ENCODE data around the gene RMRP.
A peak's percentile ranks its signal among the peaks of the same experiment; 100 is the strongest.

RMRP gene

GRCh38 chr9:35657546-35658136 is at the start of gene RMRP:
RMRP (minus strand) TSS chr9:35658019.
- ATAC-seq = peak; percentile 95
- TF ChIP-seq TCF4 (CRISPR knock-in tag; IDR thresholded peaks at IDR 0.05; ENCODE audit: borderline replicate concordance) = no peak; the same call in 1 of the 2 replicates
- peak; percentile 39; the same call in 1 of the 2 replicates for TF ChIP-seq ZFP3 (CRISPR knock-in tag; IDR thresholded peaks at IDR 0.05)
- 0 out of 2 replicates have a peak, but pooled peaks have one; percentile 43 for TF ChIP-seq SNAI2 (CRISPR knock-in tag; IDR thresholded peaks at IDR 0.05)

GRCh38 chr9:35706951-35707350 is 49.1 kb upstream of the RMRP start:
- TF ChIP-seq ZNF565 (CRISPR knock-in tag; conservative IDR thresholded peaks at IDR 0.05; ENCODE audit: low read depth) = no peak
- TF ChIP-seq ZNF70 (CRISPR knock-in tag; IDR thresholded peaks at IDR 0.05) = no peak
- TF ChIP-seq ARNTL (CRISPR knock-in tag; IDR thresholded peaks at IDR 0.05; ENCODE audit: borderline replicate concordance, low read depth) = no peak
- TF ChIP-seq CSDC2 (CRISPR knock-in tag; IDR thresholded peaks at IDR 0.05) = no peak
- no peak for TF ChIP-seq TCF4 (CRISPR knock-in tag; IDR thresholded peaks at IDR 0.05; ENCODE audit: borderline replicate concordance)
- TF ChIP-seq ZC3H10 (CRISPR knock-in tag; IDR thresholded peaks at IDR 0.05) = no peak
- TF ChIP-seq, protein P1, sequence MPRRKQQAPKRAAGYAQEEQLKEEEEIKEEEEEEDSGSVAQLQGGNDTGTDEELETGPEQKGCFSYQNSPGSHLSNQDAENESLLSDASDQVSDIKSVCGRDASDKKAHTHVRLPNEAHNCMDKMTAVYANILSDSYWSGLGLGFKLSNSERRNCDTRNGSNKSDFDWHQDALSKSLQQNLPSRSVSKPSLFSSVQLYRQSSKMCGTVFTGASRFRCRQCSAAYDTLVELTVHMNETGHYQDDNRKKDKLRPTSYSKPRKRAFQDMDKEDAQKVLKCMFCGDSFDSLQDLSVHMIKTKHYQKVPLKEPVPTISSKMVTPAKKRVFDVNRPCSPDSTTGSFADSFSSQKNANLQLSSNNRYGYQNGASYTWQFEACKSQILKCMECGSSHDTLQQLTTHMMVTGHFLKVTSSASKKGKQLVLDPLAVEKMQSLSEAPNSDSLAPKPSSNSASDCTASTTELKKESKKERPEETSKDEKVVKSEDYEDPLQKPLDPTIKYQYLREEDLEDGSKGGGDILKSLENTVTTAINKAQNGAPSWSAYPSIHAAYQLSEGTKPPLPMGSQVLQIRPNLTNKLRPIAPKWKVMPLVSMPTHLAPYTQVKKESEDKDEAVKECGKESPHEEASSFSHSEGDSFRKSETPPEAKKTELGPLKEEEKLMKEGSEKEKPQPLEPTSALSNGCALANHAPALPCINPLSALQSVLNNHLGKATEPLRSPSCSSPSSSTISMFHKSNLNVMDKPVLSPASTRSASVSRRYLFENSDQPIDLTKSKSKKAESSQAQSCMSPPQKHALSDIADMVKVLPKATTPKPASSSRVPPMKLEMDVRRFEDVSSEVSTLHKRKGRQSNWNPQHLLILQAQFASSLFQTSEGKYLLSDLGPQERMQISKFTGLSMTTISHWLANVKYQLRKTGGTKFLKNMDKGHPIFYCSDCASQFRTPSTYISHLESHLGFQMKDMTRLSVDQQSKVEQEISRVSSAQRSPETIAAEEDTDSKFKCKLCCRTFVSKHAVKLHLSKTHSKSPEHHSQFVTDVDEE (CRISPR knock-in tag; IDR thresholded peaks at IDR 0.05) = no peak
- TF ChIP-seq, protein P2, sequence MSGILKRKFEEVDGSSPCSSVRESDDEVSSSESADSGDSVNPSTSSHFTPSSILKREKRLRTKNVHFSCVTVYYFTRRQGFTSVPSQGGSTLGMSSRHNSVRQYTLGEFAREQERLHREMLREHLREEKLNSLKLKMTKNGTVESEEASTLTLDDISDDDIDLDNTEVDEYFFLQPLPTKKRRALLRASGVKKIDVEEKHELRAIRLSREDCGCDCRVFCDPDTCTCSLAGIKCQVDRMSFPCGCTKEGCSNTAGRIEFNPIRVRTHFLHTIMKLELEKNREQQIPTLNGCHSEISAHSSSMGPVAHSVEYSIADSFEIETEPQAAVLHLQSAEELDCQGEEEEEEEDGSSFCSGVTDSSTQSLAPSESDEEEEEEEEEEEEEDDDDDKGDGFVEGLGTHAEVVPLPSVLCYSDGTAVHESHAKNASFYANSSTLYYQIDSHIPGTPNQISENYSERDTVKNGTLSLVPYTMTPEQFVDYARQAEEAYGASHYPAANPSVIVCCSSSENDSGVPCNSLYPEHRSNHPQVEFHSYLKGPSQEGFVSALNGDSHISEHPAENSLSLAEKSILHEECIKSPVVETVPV (CRISPR knock-in tag; IDR thresholded peaks at IDR 0.05) = no peak
- ATAC-seq = no peak

DNA sequence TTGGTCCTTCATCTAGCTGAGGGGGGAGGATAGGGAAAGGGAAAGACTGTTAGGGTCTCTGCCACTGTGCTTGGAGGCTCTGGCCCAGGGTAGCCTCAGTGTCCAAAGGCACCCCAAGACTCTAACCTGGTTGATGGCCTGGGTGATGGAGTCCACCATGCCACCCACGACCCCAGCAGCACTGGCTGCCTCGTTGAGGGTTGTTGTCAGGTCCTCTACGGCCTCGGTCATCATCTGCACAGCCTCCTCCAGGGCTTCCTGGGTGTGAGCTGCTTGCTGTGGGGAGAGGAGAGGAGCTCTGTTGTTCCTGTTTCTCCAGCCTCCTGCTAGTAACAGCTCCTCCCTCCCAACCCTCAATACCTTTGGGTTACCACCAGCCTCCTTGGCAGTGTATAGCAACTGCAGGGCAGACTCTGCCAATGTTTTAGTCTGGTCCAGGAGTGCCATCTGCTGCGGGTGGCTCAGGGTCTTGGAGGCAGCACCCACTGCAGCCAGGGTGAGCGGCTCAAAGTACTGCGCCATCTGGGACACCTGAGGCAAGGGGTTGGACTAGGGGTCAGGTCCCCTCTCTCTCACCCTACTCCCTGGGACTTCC is 48.1 kb upstream of the RMRP start:
- no peak for ATAC-seq
- TF ChIP-seq ZNF8 (CRISPR knock-in tag; IDR thresholded peaks at IDR 0.05) (no peak), ZNF565 (CRISPR knock-in tag; conservative IDR thresholded peaks at IDR 0.05; ENCODE audit: low read depth) (no peak), ZNF70 (CRISPR knock-in tag; IDR thresholded peaks at IDR 0.05) (no peak), BACH2 (CRISPR knock-in tag; IDR thresholded peaks at IDR 0.05; ENCODE audit: borderline replicate concordance) (no peak), ZFP3 (CRISPR knock-in tag; IDR thresholded peaks at IDR 0.05) (no peak), ZC3H10 (CRISPR knock-in tag; IDR thresholded peaks at IDR 0.05) (no peak), ZFP30 (CRISPR knock-in tag; IDR thresholded peaks at IDR 0.05) (no peak), RARB (CRISPR knock-in tag; IDR thresholded peaks at IDR 0.05) (no peak), SNAI2 (CRISPR knock-in tag; IDR thresholded peaks at IDR 0.05) (no peak), CSDC2 (CRISPR knock-in tag; IDR thresholded peaks at IDR 0.05) (no peak)
- TF ChIP-seq, protein P3, sequence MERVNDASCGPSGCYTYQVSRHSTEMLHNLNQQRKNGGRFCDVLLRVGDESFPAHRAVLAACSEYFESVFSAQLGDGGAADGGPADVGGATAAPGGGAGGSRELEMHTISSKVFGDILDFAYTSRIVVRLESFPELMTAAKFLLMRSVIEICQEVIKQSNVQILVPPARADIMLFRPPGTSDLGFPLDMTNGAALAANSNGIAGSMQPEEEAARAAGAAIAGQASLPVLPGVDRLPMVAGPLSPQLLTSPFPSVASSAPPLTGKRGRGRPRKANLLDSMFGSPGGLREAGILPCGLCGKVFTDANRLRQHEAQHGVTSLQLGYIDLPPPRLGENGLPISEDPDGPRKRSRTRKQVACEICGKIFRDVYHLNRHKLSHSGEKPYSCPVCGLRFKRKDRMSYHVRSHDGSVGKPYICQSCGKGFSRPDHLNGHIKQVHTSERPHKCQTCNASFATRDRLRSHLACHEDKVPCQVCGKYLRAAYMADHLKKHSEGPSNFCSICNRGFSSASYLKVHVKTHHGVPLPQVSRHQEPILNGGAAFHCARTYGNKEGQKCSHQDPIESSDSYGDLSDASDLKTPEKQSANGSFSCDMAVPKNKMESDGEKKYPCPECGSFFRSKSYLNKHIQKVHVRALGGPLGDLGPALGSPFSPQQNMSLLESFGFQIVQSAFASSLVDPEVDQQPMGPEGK (CRISPR knock-in tag; IDR thresholded peaks at IDR 0.05; ENCODE audit: borderline replicate concordance) = no peak
- TF ChIP-seq, protein P4, sequence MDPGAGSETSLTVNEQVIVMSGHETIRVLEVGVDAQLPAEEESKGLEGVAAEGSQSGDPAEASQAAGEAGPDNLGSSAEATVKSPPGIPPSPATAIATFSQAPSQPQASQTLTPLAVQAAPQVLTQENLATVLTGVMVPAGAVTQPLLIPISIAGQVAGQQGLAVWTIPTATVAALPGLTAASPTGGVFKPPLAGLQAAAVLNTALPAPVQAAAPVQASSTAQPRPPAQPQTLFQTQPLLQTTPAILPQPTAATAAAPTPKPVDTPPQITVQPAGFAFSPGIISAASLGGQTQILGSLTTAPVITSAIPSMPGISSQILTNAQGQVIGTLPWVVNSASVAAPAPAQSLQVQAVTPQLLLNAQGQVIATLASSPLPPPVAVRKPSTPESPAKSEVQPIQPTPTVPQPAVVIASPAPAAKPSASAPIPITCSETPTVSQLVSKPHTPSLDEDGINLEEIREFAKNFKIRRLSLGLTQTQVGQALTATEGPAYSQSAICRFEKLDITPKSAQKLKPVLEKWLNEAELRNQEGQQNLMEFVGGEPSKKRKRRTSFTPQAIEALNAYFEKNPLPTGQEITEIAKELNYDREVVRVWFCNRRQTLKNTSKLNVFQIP (CRISPR knock-in tag; IDR thresholded peaks at IDR 0.05; ENCODE audit: borderline replicate concordance, low read depth) = no peak
- TF ChIP-seq, protein P2 (CRISPR knock-in tag; IDR thresholded peaks at IDR 0.05) = no peak
- TF ChIP-seq, protein P5, sequence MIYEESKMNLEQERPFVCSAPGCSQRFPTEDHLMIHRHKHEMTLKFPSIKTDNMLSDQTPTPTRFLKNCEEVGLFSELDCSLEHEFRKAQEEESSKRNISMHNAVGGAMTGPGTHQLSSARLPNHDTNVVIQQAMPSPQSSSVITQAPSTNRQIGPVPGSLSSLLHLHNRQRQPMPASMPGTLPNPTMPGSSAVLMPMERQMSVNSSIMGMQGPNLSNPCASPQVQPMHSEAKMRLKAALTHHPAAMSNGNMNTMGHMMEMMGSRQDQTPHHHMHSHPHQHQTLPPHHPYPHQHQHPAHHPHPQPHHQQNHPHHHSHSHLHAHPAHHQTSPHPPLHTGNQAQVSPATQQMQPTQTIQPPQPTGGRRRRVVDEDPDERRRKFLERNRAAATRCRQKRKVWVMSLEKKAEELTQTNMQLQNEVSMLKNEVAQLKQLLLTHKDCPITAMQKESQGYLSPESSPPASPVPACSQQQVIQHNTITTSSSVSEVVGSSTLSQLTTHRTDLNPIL (CRISPR knock-in tag; IDR thresholded peaks at IDR 0.05; ENCODE audit: low read depth) = no peak
